Panc1 (cell line): ENCODE results near the gene ZCCHC9. TPM values are rescaled to one million over a fixed set of nuclear protein-coding genes. Genes with fewer than 3 reads are reported as not detected.

Source experiments
- ATAC-seq: fragments of 200-7000 bp; cut with Tn5 transposase; 2 replicates; pipeline ENCODE4 v1.9.1; 2020; ENCODE audit warnings: mild to moderate bottlenecking, moderate library complexity
- BruUV-seq: library from RNA; stranded (reverse); fragments of 400-500 nt; replicated peaks from 2 replicates; lab custom pipeline; 2021; lab: Mats Ljungman, UMichigan
- CTCF ChIA-PET: fragments of 300-600 bp; sonication (Branson Sonifier 250); formaldehyde crosslinking; loops from one replicate; lab custom pipeline; 2022; ENCODE audit warnings: antibody characterized with exemption; lab: Charles Lee
- POLR2A ChIA-PET: fragments of 300-600 bp; sonication (Branson Sonifier 250); formaldehyde crosslinking; loops from one replicate; lab custom pipeline; 2022; ENCODE audit warnings: antibody characterized with exemption; lab: Charles Lee
- DNase-seq: peaks from one replicate; pipeline ENCODE4 v3.0.0-alpha.2; 2010; ENCODE audit warnings: low read depth, low spot score
- H3K27ac ChIP-seq: 2 replicates; pipeline ENCODE4 v1.5.1; 2011; ENCODE audit warnings: mild to moderate bottlenecking, low read length, inconsistent platforms
- H3K27me3 ChIP-seq: fragments of 200-500 bp; sonication (Bioruptor generic); 2 replicates; pipeline ENCODE4 v1.6.0; 2014; ENCODE audit warnings: low read length, inconsistent platforms; ENCODE audit not compliant: control insufficient read depth, insufficient read depth
- H3K36me3 ChIP-seq: fragments of 200-500 bp; sonication (Bioruptor generic); 2 replicates; pipeline ENCODE4 v1.5.1; 2014; ENCODE audit warnings: inconsistent platforms, mild to moderate bottlenecking, low read length, moderate library complexity; ENCODE audit not compliant: control insufficient read depth, insufficient read depth
- H3K4me1 ChIP-seq: 2 replicates; pipeline ENCODE4 v1.5.1; 2011; ENCODE audit warnings: inconsistent platforms, mild to moderate bottlenecking, low read length, moderate library complexity; ENCODE audit not compliant: control insufficient read depth, insufficient read depth
- H3K4me3 ChIP-seq, 2 experiments: 2 replicates each; pipeline ENCODE4 v1.5.1; 2011 to 2012; ENCODE audit warnings: low read depth in 2 of 2, low read length in 2 of 2, mild to moderate bottlenecking in 2 of 2, inconsistent platforms in 1 of 2, moderate library complexity in 1 of 2
- H3K9me3 ChIP-seq: fragments of 200-500 bp; sonication (Bioruptor generic); 2 replicates; pipeline ENCODE4 v1.5.1; 2014; ENCODE audit warnings: low read depth, mild to moderate bottlenecking, inconsistent platforms, low read length, moderate library complexity; ENCODE audit not compliant: control insufficient read depth, insufficient read depth
- CTCF ChIP-seq: fragments of 450-650 bp; IDR thresholded peaks from 2 replicates; pipeline ENCODE4 v1.5.1; 2017; ENCODE audit warnings: mild to moderate bottlenecking
- POLR2AphosphoS5 ChIP-seq: IDR thresholded peaks from 2 replicates; pipeline ENCODE4 v1.6.1; 2012; ENCODE audit warnings: mild to moderate bottlenecking, low read depth, low read length, moderate library complexity
- REST ChIP-seq, 2 experiments: IDR thresholded peaks; 2 replicates each; pipeline ENCODE4 v1.6.1; 2011 to 2012; ENCODE audit warnings: low read depth in 2 of 2, control low read depth in 1 of 2, low read length in 1 of 2, mild to moderate bottlenecking in 1 of 2, moderate library complexity in 1 of 2; ENCODE audit not compliant: insufficient read depth in 1 of 2
- SIN3A ChIP-seq: IDR thresholded peaks from 2 replicates; pipeline ENCODE4 v1.6.1; 2012; ENCODE audit warnings: low read depth, mild to moderate bottlenecking, low read length, moderate library complexity, borderline replicate concordance; ENCODE audit not compliant: insufficient read depth
- TCF7L2 ChIP-seq: IDR thresholded peaks from 2 replicates; pipeline ENCODE4 v1.6.1; 2011; ENCODE audit warnings: mild to moderate bottlenecking, low read depth, low read length, inconsistent platforms
- in situ Hi-C: cut with HindIII; loops from 2 replicates; pipeline ENCODE4 v1.10.0; 2016; ENCODE audit warnings: low sequenced_read_pairs, low pct_unique_long_range_greater_than_20kb
- intact Hi-C: fragments of 100-400 bp; cut with micrococcal nuclease; formaldehyde crosslinking; loops from one replicate; pipeline ENCODE4 v1.10.0; 2022; ENCODE audit not compliant: unreplicated experiment
- total RNA-seq: library from RNA; stranded (reverse); gene quantifications from one replicate; pipeline ENCODE4 v1.2.1, GENCODE V29; 2021; ENCODE audit not compliant: unreplicated experiment

Gene ZCCHC9
- total RNA-seq, 1 experiment from 2014 or later = 41.5 TPM

GRCh38 chr5:81315830-81316229, 14.4 kb downstream of the ZCCHC9 start:
- ChIA-PET POLR2A (no interaction called here), CTCF (no interaction called here)
- no peak overlapping the region for H3K4me3 ChIP-seq
- in situ Hi-C loops = no loop called here
- intact Hi-C loops = no loop called here
- DNase-seq (no peak), ATAC-seq (no peak)
- TF ChIP-seq SIN3A (no peak), TCF7L2 (no peak), POLR2AphosphoS5 (no peak), CTCF (no peak), REST (IDR thresholded peaks at IDR 0.05; ENCODE audit: insufficient read depth in 1 of 2, low read depth in 2 of 2, low read length in 1 of 2) (no peak)
- H3K27me3 ChIP-seq = no peaks in the 10 kb centered on the region
- H3K27ac ChIP-seq = no peak overlapping the region
- no TSS peak for BruUV-seq
- H3K9me3 ChIP-seq = no peaks in the 10 kb centered on the region
- peaks cover 11% of the 10 kb centered on the region; the same call in 1 of the 2 replicates for H3K36me3 ChIP-seq
- H3K4me1 ChIP-seq = no peaks in the 10 kb centered on the region

- TF ChIP-seq SIN3A (no peak), POLR2AphosphoS5 (no peak), REST (IDR thresholded peaks at IDR 0.05; ENCODE audit: insufficient read depth in 1 of 2, low read depth in 2 of 2, low read length in 1 of 2) (no peak), CTCF (no peak), TCF7L2 (no peak)
- in situ Hi-C loops (no loop called here), intact Hi-C loops (no loop called here)
- H3K27ac ChIP-seq = no peak overlapping the region
- no peak overlapping the region for H3K4me3 ChIP-seq
- 0 out of 2 replicates have a peak, but pooled peaks cover 6% of the 10 kb centered on the region for H3K36me3 ChIP-seq
- H3K4me1 ChIP-seq = no peaks in the 10 kb centered on the region
- H3K9me3 ChIP-seq = no peaks in the 10 kb centered on the region
- no TSS peak for BruUV-seq
- no peak for DNase-seq
- ChIA-PET CTCF (no interaction called here), POLR2A (interaction anchor here (0.7 kb wide), 1 partner anchor 391 kb away, joined by 8 read pairs; no protein-coding TSS in a partner anchor)
- ATAC-seq = no peak
- H3K27me3 ChIP-seq = no peaks in the 10 kb centered on the region
These were observed 15.2 kb downstream of the ZCCHC9 start for GRCh38 chr5:81316571-81316970.
